CD4-positive, alpha-beta T cell (primary cell): ENCODE measurements around the gene MCUB. TPM values are rescaled to one million over a fixed set of nuclear protein-coding genes. Genes with fewer than 3 reads are reported as not detected.
A peak's percentile ranks its signal among the peaks of the same experiment; 100 is the strongest.

Source experiments
- ATAC-seq: fragments of 200-7000 bp; cut with Tn5 transposase; one replicate; pipeline ENCODE4 v1.10.0; 2022; ENCODE audit warnings: mild to moderate bottlenecking; ENCODE audit not compliant: poor library complexity
- CTCF ChIA-PET: fragments of 350-600 bp; sonication (Branson Sonifier 250); formaldehyde crosslinking; loops from one replicate; lab custom pipeline; 2021; ENCODE audit warnings: antibody characterized with exemption, inconsistent platforms; lab: Charles Lee
- POLR2A ChIA-PET: fragments of 350-600 bp; sonication (Branson Sonifier 250); formaldehyde crosslinking; loops from one replicate; lab custom pipeline; 2021; ENCODE audit warnings: antibody characterized with exemption, inconsistent platforms; lab: Charles Lee
- DNase-seq, 14 experiments: peaks; one replicate each; pipeline ENCODE4 v3.0.0-alpha.2; 2013 to 2020; ENCODE audit warnings: mixed read lengths in 2 of 14
- H3K27ac ChIP-seq, 2 donors: one replicate each; pipeline versions ENCODE4 v1.5.1 to v1.7.0; 2013; ENCODE audit warnings: low read length in 2 of 2, low read depth in 1 of 2, mild to moderate bottlenecking in 1 of 2
- H3K27me3 ChIP-seq, 2 experiments: 1 replicate in 1 of 2; 2 replicates in 1 of 2; pipeline versions ENCODE4 v1.6.1 to v1.7.0; 2013; ENCODE audit warnings: low read length in 2 of 2, control low read depth in 1 of 2, mild to moderate bottlenecking in 1 of 2, moderate library complexity in 1 of 2; ENCODE audit not compliant: insufficient read depth in 2 of 2, control insufficient read depth in 1 of 2
- H3K36me3 ChIP-seq: one replicate; pipeline ENCODE4 v1.6.1; 2013; ENCODE audit warnings: low read length, control low read depth; ENCODE audit not compliant: insufficient read depth
- H3K4me1 ChIP-seq: one replicate; pipeline ENCODE4 v1.6.1; 2013; ENCODE audit warnings: low read length, control low read depth; ENCODE audit not compliant: insufficient read depth
- H3K4me3 ChIP-seq: one replicate; pipeline ENCODE4 v1.5.1; 2013; ENCODE audit warnings: mild to moderate bottlenecking, low read length, moderate library complexity
- H3K9me3 ChIP-seq, 2 experiments: 1 replicate in 1 of 2; 2 replicates in 1 of 2; pipeline versions ENCODE4 v1.6.1 to v1.7.0; 2013; ENCODE audit warnings: low read length in 2 of 2, mild to moderate bottlenecking in 2 of 2, control low read depth in 1 of 2, moderate library complexity in 1 of 2; ENCODE audit not compliant: control insufficient read depth in 1 of 2, insufficient read depth in 1 of 2
- H3K27ac Mint-ChIP-seq: one replicate; pipeline ENCODE4 v1.8.0; 2020; ENCODE audit warnings: mixed read lengths
- H3K27me3 Mint-ChIP-seq: one replicate; pipeline ENCODE4 v1.8.0; 2021; ENCODE audit warnings: mixed read lengths
- H3K36me3 Mint-ChIP-seq: one replicate; pipeline ENCODE4 v1.8.0; 2021; ENCODE audit warnings: low read depth, mixed read lengths
- H3K4me1 Mint-ChIP-seq: one replicate; pipeline ENCODE4 v1.8.0; 2021; ENCODE audit warnings: low read depth, mixed read lengths
- H3K4me3 Mint-ChIP-seq: one replicate; pipeline ENCODE4 v1.8.0; 2020; ENCODE audit warnings: mild to moderate bottlenecking, mixed read lengths
- H3K9me3 Mint-ChIP-seq: one replicate; pipeline ENCODE4 v1.8.0; 2020; ENCODE audit warnings: mixed read lengths
- CTCF ChIP-seq: fragments of 200-600 bp; IDR thresholded peaks from one replicate; pipeline ENCODE4 v1.8.0; 2022; ENCODE audit warnings: antibody characterized with exemption, mild to moderate bottlenecking
- intact Hi-C, 2 experiments: fragments of 100-400 bp; cut with DNase I in 1 of 2; cut with micrococcal nuclease in 1 of 2; formaldehyde crosslinking; loops; one replicate each; pipeline versions ENCODE4 v1.15.1 to v1.9.0; 2023 to 2025; cut with DNase I, micrococcal nuclease
- total RNA-seq, 174 experiments: library from RNA in 2 of 174; stranded (reverse) in 2 of 174; gene quantifications; one replicate each; pipeline ENCODE4 v1.2.3 and lab custom pipeline; 2021 to 2026

MCUB gene
- total RNA-seq, 2 experiments from 2014 or later = 98.1 to 108 TPM

- Mint-ChIP-seq H3K4me3 (no peak overlapping the region), H3K27ac (peak overlapping the region; percentile 79), H3K27me3 (no peaks in the 10 kb centered on the region), H3K4me1 (peaks cover 29% of the 10 kb centered on the region), H3K9me3 (no peaks in the 10 kb centered on the region), H3K36me3 (peaks cover 82% of the 10 kb centered on the region)
- Histone ChIP-seq H3K27me3 (no peaks in the 10 kb centered on the region), H3K4me1 (no peaks in the 10 kb centered on the region), H3K4me3 (no peak overlapping the region), H3K9me3 (peaks cover 0 to 7% of the 10 kb centered on the region in 2 experiments), H3K36me3 (peaks cover 62% of the 10 kb centered on the region), H3K27ac (peak overlapping the region in 1 of 2 donors; percentile 31)
- ChIA-PET CTCF (interaction anchor here (0.7 kb wide), 1 partner anchor 19 kb away, joined by 4 read pairs; no protein-coding TSS in a partner anchor), POLR2A (no interaction called here)
- no peak for TF ChIP-seq CTCF
- intact Hi-C loops = no loop called here
- no peak for DNase-seq
- no peak for ATAC-seq
Observed at GRCh38 chr4:109683621-109684253, 123.7 kb downstream of the MCUB start.

DNA sequence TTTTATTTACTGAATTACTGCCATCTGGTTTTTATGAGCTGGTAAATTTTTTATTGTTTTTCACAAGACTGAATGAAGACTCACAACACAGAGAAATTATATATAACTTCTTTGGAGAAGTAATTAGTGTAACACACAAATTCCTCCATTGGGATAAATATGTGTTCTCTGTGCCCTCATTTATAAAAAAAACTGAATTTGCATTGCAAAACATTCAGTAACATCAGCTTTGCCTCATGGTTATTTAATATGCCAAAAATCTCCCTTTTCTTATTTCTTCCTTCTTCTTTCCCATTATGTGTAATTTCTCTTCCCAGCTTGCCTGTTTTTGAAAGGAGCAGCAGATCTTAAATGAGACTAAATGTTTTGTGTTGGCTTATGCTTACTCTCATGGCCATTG, 124.7 kb downstream of the MCUB start:
- peaks cover 29% of the 10 kb centered on the region for H3K4me1 Mint-ChIP-seq
- H3K36me3 Mint-ChIP-seq = peaks cover 92% of the 10 kb centered on the region
- Histone ChIP-seq H3K27me3 (no peaks in the 10 kb centered on the region), H3K4me1 (no peaks in the 10 kb centered on the region), H3K27ac (no peak overlapping the region), H3K9me3 (no peaks in the 10 kb centered on the region), H3K4me3 (no peak overlapping the region), H3K36me3 (peaks cover 65% of the 10 kb centered on the region)
- no peaks in the 10 kb centered on the region for H3K9me3 Mint-ChIP-seq
- no peak overlapping the region for H3K4me3 Mint-ChIP-seq
- ATAC-seq (no peak), DNase-seq (no peak)
- no peak for TF ChIP-seq CTCF
- intact Hi-C loops = no loop called here
- CTCF ChIA-PET = no interaction called here
- H3K27me3 Mint-ChIP-seq = no peaks in the 10 kb centered on the region
- peak overlapping the region; percentile 56 for H3K27ac Mint-ChIP-seq
- POLR2A ChIA-PET = interaction anchor here (2.0 kb wide), 1 partner anchor 125 kb away, joined by 5 read pairs; the partner anchor contains the start of gene MCUB

- Histone ChIP-seq H3K27me3 (no peaks in the 10 kb centered on the region), H3K4me3 (no peak overlapping the region), H3K9me3 (no peaks in the 10 kb centered on the region), H3K36me3 (peaks cover 54% of the 10 kb centered on the region), H3K27ac (peak overlapping the region; percentile 36 to 52), H3K4me1 (peaks cover 20% of the 10 kb centered on the region)
- H3K4me3 Mint-ChIP-seq = peak overlapping the region; percentile 68
- ChIA-PET CTCF (interaction anchor here (0.7 to 1.2 kb wide), 2 partner anchors 12 kb away, joined by 3 read pairs; partner anchors contain the start of gene CASP6), POLR2A (interaction anchor here (0.6 to 2.9 kb wide), 8 partner anchors 10 to 258 kb away, joined by 3 to 17 read pairs (median 5); partner anchors contain the start of genes CASP6 and SEC24B)
- H3K27me3 Mint-ChIP-seq = no peaks in the 10 kb centered on the region
- peaks cover 84% of the 10 kb centered on the region for H3K36me3 Mint-ChIP-seq
- no peaks in the 10 kb centered on the region for H3K9me3 Mint-ChIP-seq
- peak overlapping the region; percentile 89 for H3K27ac Mint-ChIP-seq
- no peak for TF ChIP-seq CTCF
- intact Hi-C loops = no loop called here
- ATAC-seq (peak; percentile 88), DNase-seq (peak in 4 of 14 experiments; percentile 15 to 73 (median 32))
- peaks cover 42% of the 10 kb centered on the region for H3K4me1 Mint-ChIP-seq
Observed at GRCh38 chr4:109690690-109691410, 130.8 kb downstream of the MCUB start.
